HEK293 (cell line): ENCODE data around the gene RELB.

ENCODE experiments used
- CTCF ChIA-PET: fragments of 350-600 bp; formaldehyde crosslinking; extraction: SDS; loops from one replicate; lab custom pipeline; 2021; ENCODE audit warnings: antibody characterized with exemption; lab: Yijun Ruan, JAX
- POLR2A ChIA-PET: fragments of 300-600 bp; formaldehyde crosslinking; extraction: SDS; loops from one replicate; lab custom pipeline; 2020; ENCODE audit warnings: antibody characterized with exemption, inconsistent platforms; lab: Yijun Ruan, JAX
- H3K27ac ChIP-seq: fragments of 200-500 bp; sonication (Bioruptor generic); 2 replicates; pipeline ENCODE4 v1.5.1; 2014; ENCODE audit warnings: low read depth, low read length, control low read depth, inconsistent platforms; ENCODE audit errors: extremely low read depth
- H3K36me3 ChIP-seq, 2 experiments: fragments of 200-500 bp in 1 of 2; sonication (Bioruptor generic) in 1 of 2; 1 replicate in 1 of 2; 2 replicates in 1 of 2; pipeline ENCODE4 v1.5.1; 2014 to 2017; ENCODE audit warnings: inconsistent platforms in 2 of 2, low read length in 2 of 2; ENCODE audit not compliant: control insufficient read depth in 2 of 2, insufficient read depth in 1 of 2
- H3K4me1 ChIP-seq: fragments of 200-500 bp; sonication (Bioruptor generic); 2 replicates; pipeline ENCODE4 v1.5.1; 2014; ENCODE audit warnings: mild to moderate bottlenecking, low read length, inconsistent platforms; ENCODE audit not compliant: control insufficient read depth, insufficient read depth
- H3K4me3 ChIP-seq: 2 replicates; pipeline ENCODE4 v1.5.1; 2011; ENCODE audit warnings: low read depth, mild to moderate bottlenecking, control low read depth, low read length, moderate library complexity
- H3K9me3 ChIP-seq: fragments of 200-500 bp; sonication (Bioruptor generic); 2 replicates; pipeline ENCODE4 v1.5.1; 2014; ENCODE audit warnings: low read depth, low read length, inconsistent platforms; ENCODE audit not compliant: control insufficient read depth, insufficient read depth
- GLIS1 ChIP-seq: fragments of 450-650 bp; formaldehyde crosslinking; IDR thresholded peaks from 2 replicates; pipeline ENCODE4 v1.5.1; 2016; ENCODE audit warnings: missing biosample characterization, missing genetic modification characterization
- HOXC10 ChIP-seq: sonication (generic); formaldehyde crosslinking; IDR thresholded peaks from 2 replicates; pipeline ENCODE4 v1.8.1; 2023; ENCODE audit warnings: mild to moderate bottlenecking, missing genetic modification reagents
- KLF16 ChIP-seq: fragments of 450-650 bp; formaldehyde crosslinking; IDR thresholded peaks from 2 replicates; pipeline ENCODE4 v1.5.1; 2017; ENCODE audit warnings: missing biosample characterization, missing genetic modification characterization
- OVOL3 ChIP-seq: fragments of 450-650 bp; formaldehyde crosslinking; IDR thresholded peaks from 2 replicates; pipeline ENCODE4 v1.5.1; 2016; ENCODE audit warnings: missing biosample characterization, missing genetic modification characterization
- PBX3 ChIP-seq: sonication (generic); formaldehyde crosslinking; IDR thresholded peaks from 2 replicates; pipeline ENCODE4 v1.8.1; 2022; ENCODE audit warnings: mild to moderate bottlenecking, moderate library complexity, missing genetic modification reagents
- RBAK ChIP-seq: fragments of 450-650 bp; formaldehyde crosslinking; IDR thresholded peaks from 2 replicates; pipeline ENCODE4 v1.5.1; 2016; ENCODE audit warnings: missing biosample characterization, missing genetic modification characterization
- SCRT2 ChIP-seq: fragments of 450-650 bp; formaldehyde crosslinking; IDR thresholded peaks from 2 replicates; pipeline ENCODE4 v1.5.1; 2016; ENCODE audit warnings: missing biosample characterization, missing genetic modification characterization
- SP3 ChIP-seq: fragments of 450-650 bp; formaldehyde crosslinking; IDR thresholded peaks from 2 replicates; pipeline ENCODE4 v1.5.1; 2016; ENCODE audit warnings: missing biosample characterization, missing genetic modification characterization
- SP7 ChIP-seq: fragments of 450-650 bp; formaldehyde crosslinking; IDR thresholded peaks from 2 replicates; pipeline ENCODE4 v1.5.1; 2016; ENCODE audit warnings: missing biosample characterization, missing genetic modification characterization
- ZBTB1 ChIP-seq: fragments of 450-650 bp; formaldehyde crosslinking; IDR thresholded peaks from 2 replicates; pipeline ENCODE4 v1.5.1; 2016; ENCODE audit warnings: missing biosample characterization, missing genetic modification characterization
- ZFP69B ChIP-seq: fragments of 450-650 bp; formaldehyde crosslinking; IDR thresholded peaks from 2 replicates; pipeline ENCODE4 v1.5.1; 2016; ENCODE audit warnings: missing biosample characterization, missing genetic modification characterization
- ZNF169 ChIP-seq: fragments of 450-650 bp; formaldehyde crosslinking; IDR thresholded peaks from 2 replicates; pipeline ENCODE4 v1.5.1; 2016; ENCODE audit warnings: missing biosample characterization, missing genetic modification characterization
- ZNF214 ChIP-seq: fragments of 450-650 bp; formaldehyde crosslinking; IDR thresholded peaks from 2 replicates; pipeline ENCODE4 v1.5.1; 2017; ENCODE audit warnings: missing biosample characterization, mild to moderate bottlenecking, missing genetic modification characterization, borderline replicate concordance
- ZNF24 ChIP-seq: fragments of 450-650 bp; formaldehyde crosslinking; IDR thresholded peaks from 2 replicates; pipeline ENCODE4 v1.5.1; 2016; ENCODE audit warnings: missing biosample characterization, missing genetic modification characterization
- ZNF37A ChIP-seq: fragments of 450-650 bp; IDR thresholded peaks from 2 replicates; pipeline ENCODE4 v1.5.1; 2018; ENCODE audit warnings: missing biosample characterization, missing genetic modification characterization
- ZNF488 ChIP-seq: fragments of 450-650 bp; formaldehyde crosslinking; IDR thresholded peaks from 2 replicates; pipeline ENCODE4 v1.5.1; 2016; ENCODE audit warnings: missing biosample characterization, missing genetic modification characterization
- ZNF555 ChIP-seq: fragments of 450-650 bp; formaldehyde crosslinking; conservative IDR thresholded peaks from 2 replicates; pipeline ENCODE4 v1.5.1; 2017; ENCODE audit warnings: missing biosample characterization, mild to moderate bottlenecking, missing genetic modification characterization, inconsistent platforms
- ZNF558 ChIP-seq: fragments of 450-650 bp; formaldehyde crosslinking; IDR thresholded peaks from 2 replicates; pipeline ENCODE4 v1.5.1; 2016; ENCODE audit warnings: missing biosample characterization, missing genetic modification characterization
- ZNF571 ChIP-seq: fragments of 450-650 bp; formaldehyde crosslinking; IDR thresholded peaks from 2 replicates; pipeline ENCODE4 v1.5.0; 2017; ENCODE audit warnings: missing biosample characterization, missing genetic modification characterization
- ZNF600 ChIP-seq: fragments of 450-650 bp; formaldehyde crosslinking; IDR thresholded peaks from 2 replicates; pipeline ENCODE4 v1.5.1; 2016; ENCODE audit warnings: missing biosample characterization, missing genetic modification characterization
- ZNF645 ChIP-seq: fragments of 450-650 bp; formaldehyde crosslinking; IDR thresholded peaks from 2 replicates; pipeline ENCODE4; 2016; ENCODE audit warnings: missing biosample characterization, missing genetic modification characterization
- ZNF658 ChIP-seq: fragments of 450-650 bp; formaldehyde crosslinking; IDR thresholded peaks from 2 replicates; pipeline ENCODE4; 2016; ENCODE audit warnings: missing biosample characterization, missing genetic modification characterization
- ZNF704 ChIP-seq: fragments of 450-650 bp; formaldehyde crosslinking; IDR thresholded peaks from 2 replicates; pipeline ENCODE4 v1.5.1; 2016; ENCODE audit warnings: missing biosample characterization, missing genetic modification characterization
- ZNF707 ChIP-seq: fragments of 450-650 bp; formaldehyde crosslinking; IDR thresholded peaks from 2 replicates; pipeline ENCODE4 v1.5.1; 2016; ENCODE audit warnings: missing biosample characterization, missing genetic modification characterization
- ZNF777 ChIP-seq: fragments of 450-650 bp; formaldehyde crosslinking; IDR thresholded peaks from 2 replicates; pipeline ENCODE4 v1.5.1; 2017; ENCODE audit warnings: missing biosample characterization, missing genetic modification characterization, borderline replicate concordance

RELB gene

GRCh38 chr19:44972802-44973201, 28.5 kb upstream of the RELB start:
- ChIA-PET CTCF (no interaction called here), POLR2A (no interaction called here)
- H3K4me1 ChIP-seq: no peaks in the 10 kb centered on the region
- TF ChIP-seq GLIS1 (no peak), OVOL3 (tag by site-specific recombination) (no peak), ZNF555 (tag by site-specific recombination) (no peak), SP3 (tag by site-specific recombination) (no peak), ZNF558 (tag by site-specific recombination) (no peak), ZNF169 (tag by site-specific recombination) (no peak), KLF16 (tag by site-specific recombination) (no peak), ZNF24 (no peak), ZNF37A (tag by site-specific recombination) (no peak), PBX3 (CRISPR knock-in tag) (no peak)
- H3K9me3 ChIP-seq: no peaks in the 10 kb centered on the region
- H3K4me3 ChIP-seq: no peak overlapping the region
- no peak overlapping the region for H3K27ac ChIP-seq
- H3K36me3 ChIP-seq: peaks cover 33 to 72% of the 10 kb centered on the region in 2 experiments

- H3K36me3 ChIP-seq: peaks cover 44 to 72% of the 10 kb centered on the region in 2 experiments
- CTCF ChIA-PET: interaction anchor here (0.7 kb wide), 1 partner anchor 22 kb away, joined by 4 read pairs; no protein-coding TSS in a partner anchor
Observed at GRCh38 chr19:44973982-44974735, 27.1 kb upstream of the RELB start.

More at GRCh38 chr19:44973982-44974735, 27.1 kb upstream of the RELB start:
- TF ChIP-seq ZNF645 (no peak), HOXC10 (no peak), ZNF214 (tag by site-specific recombination) (no peak), ZNF707 (no peak), ZNF571 (tag by site-specific recombination) (no peak), SCRT2 (tag by site-specific recombination) (no peak), RBAK (no peak), ZBTB1 (tag by site-specific recombination) (no peak), SP7 (tag by site-specific recombination) (no peak), ZNF600 (tag by site-specific recombination) (no peak), ZFP69B (tag by site-specific recombination) (no peak), ZNF777 (tag by site-specific recombination) (no peak), ZNF704 (tag by site-specific recombination) (no peak), ZNF488 (no peak), ZNF658 (tag by site-specific recombination) (no peak)
- POLR2A ChIA-PET: interaction anchor here (1.5 kb wide), 1 partner anchor 19 kb away, joined by 4 read pairs; the partner anchor contains the start of gene CLPTM1
- Histone ChIP-seq H3K27ac (no peak overlapping the region), H3K9me3 (no peaks in the 10 kb centered on the region), H3K4me1 (no peaks in the 10 kb centered on the region), H3K4me3 (no peak overlapping the region)
